GM12878 (cell line): ENCODE data around the gene PRKG1. TPM values are rescaled to one million over a fixed set of nuclear protein-coding genes. Genes with fewer than 3 reads are reported as not detected.

Experiments
- ATAC-seq: fragments of 200-7000 bp; cut with Tn5 transposase; 3 replicates; pipeline ENCODE4 v1.9.1; 2020; ENCODE audit warnings: mild to moderate bottlenecking, moderate library complexity
- BruUV-seq: library from RNA; stranded (reverse); fragments of 400-500 nt; replicated peaks from 2 replicates; lab custom pipeline; 2021; lab: Mats Ljungman, UMichigan
- CTCF ChIA-PET: fragments of 300-600 bp; sonication (Branson Sonifier 250); formaldehyde crosslinking; extraction: SDS; loops from one replicate; lab custom pipeline; 2021; ENCODE audit warnings: inconsistent platforms; lab: Yijun Ruan, JAX
- POLR2A ChIA-PET: fragments of 350-600 bp; formaldehyde crosslinking; extraction: SDS; loops from one replicate; lab custom pipeline; 2021; ENCODE audit warnings: inconsistent platforms; lab: Charles Lee
- RAD21 ChIA-PET: fragments of 300-600 bp; sonication (Branson Sonifier 250); formaldehyde crosslinking; loops from one replicate; lab custom pipeline; 2023; ENCODE audit warnings: antibody characterized with exemption; ENCODE audit not compliant: unreplicated experiment; lab: Charles Lee
- SMC1A ChIA-PET: fragments of 300-600 bp; sonication (Branson Sonifier 250); formaldehyde crosslinking; loops from one replicate; lab custom pipeline; 2023; ENCODE audit not compliant: unreplicated experiment, uncharacterized antibody; lab: Charles Lee
- DNase-seq: peaks from one replicate; pipeline ENCODE4 v3.0.0-alpha.2; 2011; ENCODE audit warnings: low read depth, low spot score
- FAIRE-seq: peaks from 3 replicates; lab custom pipeline; 2011; peaks lifted over from hg19 to GRCh38; lab: Jason Lieb, UNC
- H2AFZ ChIP-seq: 2 replicates; pipeline ENCODE4 v1.6.0; 2011; ENCODE audit warnings: low read depth, low read length, control low read depth; ENCODE audit not compliant: control insufficient read depth
- H3K27ac ChIP-seq: 2 replicates; pipeline ENCODE4 v1.5.1; 2011; ENCODE audit warnings: control low read depth; ENCODE audit not compliant: control insufficient read depth, insufficient read depth
- H3K27me3 ChIP-seq, 2 experiments: replicated peaks in 1 of 2; 2 replicates each; pipeline versions ENCODE4 v1.6.0 to v1.6.1; 2011; ENCODE audit warnings: low read length in 1 of 2; ENCODE audit not compliant: control insufficient read depth in 2 of 2, insufficient read depth in 2 of 2
- H3K36me3 ChIP-seq, 2 experiments: 2 replicates each; pipeline ENCODE4 v1.5.1; 2011; ENCODE audit warnings: low read length in 1 of 2; ENCODE audit not compliant: control insufficient read depth in 2 of 2, insufficient read depth in 2 of 2
- H3K4me1 ChIP-seq: 2 replicates; pipeline ENCODE4 v1.6.1; 2011; ENCODE audit warnings: mild to moderate bottlenecking, low read length, moderate library complexity, mixed read lengths; ENCODE audit not compliant: control insufficient read depth, insufficient read depth
- H3K4me2 ChIP-seq: 2 replicates; pipeline ENCODE4 v1.6.0; 2011; ENCODE audit warnings: control low read depth; ENCODE audit not compliant: control insufficient read depth, insufficient read depth
- H3K4me3 ChIP-seq: fragments of 200-600 bp; sonication (generic); 2 replicates; pipeline ENCODE4 v1.5.1; 2016
- H3K79me2 ChIP-seq: 2 replicates; pipeline ENCODE4 v1.6.0; 2011; ENCODE audit warnings: low read length; ENCODE audit not compliant: control insufficient read depth, insufficient read depth
- H3K9ac ChIP-seq: 2 replicates; pipeline ENCODE4 v1.8.0; 2011; ENCODE audit warnings: low read length, control low read depth, mixed read lengths; ENCODE audit not compliant: control insufficient read depth, insufficient read depth
- H3K9me3 ChIP-seq: replicated peaks from 3 replicates; pipeline ENCODE4 v1.5.1; 2011; ENCODE audit warnings: mild to moderate bottlenecking, low read length; ENCODE audit not compliant: control insufficient read depth, insufficient read depth
- H4K20me1 ChIP-seq: 2 replicates; pipeline ENCODE4 v1.6.0; 2011; ENCODE audit not compliant: control insufficient read depth, insufficient read depth
- CHD1 ChIP-seq: IDR thresholded peaks from 2 replicates; pipeline ENCODE4 v1.6.1; 2012; ENCODE audit warnings: low read depth, low read length, improper control_type of control experiment
- EGR1 ChIP-seq, 2 experiments: IDR thresholded peaks; 1 replicate in 1 of 2; 2 replicates in 1 of 2; pipeline ENCODE4 v1.6.1; 2011 to 2012; ENCODE audit warnings: low read depth in 2 of 2, low read length in 2 of 2, borderline replicate concordance in 1 of 2, mild to moderate bottlenecking in 1 of 2, moderate library complexity in 1 of 2
- ESRRA ChIP-seq: IDR thresholded peaks from 2 replicates; pipeline ENCODE4 v1.6.1; 2012; ENCODE audit warnings: mild to moderate bottlenecking, low read length, improper control_type of control experiment
- HDAC6 ChIP-seq: fragments of 200-600 bp; sonication (generic); IDR thresholded peaks from one replicate; pipeline ENCODE4 v1.8.0; 2017; ENCODE audit warnings: antibody characterized with exemption; ENCODE audit not compliant: unreplicated experiment
- JUND ChIP-seq: IDR thresholded peaks from 2 replicates; pipeline ENCODE4 v1.6.1; 2012; ENCODE audit warnings: low read depth, mild to moderate bottlenecking, low read length, improper control_type of control experiment, moderate library complexity
- MYB ChIP-seq: fragments of 150-350 bp; IDR thresholded peaks from 2 replicates; pipeline ENCODE4 v1.6.1; 2014; ENCODE audit warnings: mild to moderate bottlenecking, low read depth, low read length, borderline replicate concordance
- STAT3 ChIP-seq: IDR thresholded peaks from 2 replicates; pipeline ENCODE4 v1.6.1; 2011; ENCODE audit warnings: low read depth, low read length, improper control_type of control experiment
- WGBS: methylation state at CpG from one replicate; pipeline ENCODE4 v1.1.6; 2016; ENCODE audit warnings: low lambda C conversion rate; ENCODE audit not compliant: insufficient replicate concordance, insufficient coverage; ENCODE audit errors: missing lambda C conversion rate; 5-methylcytosine and 5-hydroxymethylcytosine counted together
- in situ Hi-C: fragments of 300-500 bp; cut with MboI; formaldehyde crosslinking; loops from 9 replicates; pipeline ENCODE4 v1.14.3; 2018; ENCODE audit warnings: mixed read lengths
- intact Hi-C: fragments of 100-400 bp; cut with micrococcal nuclease; formaldehyde crosslinking; loops from one replicate; pipeline ENCODE4 v1.14.2; 2022; ENCODE audit not compliant: unreplicated experiment
- polyA plus RNA-seq, 11 experiments: library from polyadenylated mRNA; depleted of rRNA in 4 of 11; unstranded in 6 of 11; stranded (reverse) in 5 of 11; fragments of >200 nt; fragmentation: Nextera tagmentation in 4 of 11; fragmentation: Illumina TruSeq in 1 of 11; extraction: Ambion mirVana in 4 of 11; extraction: Trizol in 1 of 11; gene quantifications; 1 replicate in 1 of 11; 2 replicates in 10 of 11; pipeline versions ENCODE4 v1.2.1 to v1.2.3, GENCODE V29; 2011 to 2016; ENCODE audit warnings: inconsistent platforms in 2 of 11, missing spikeins in 2 of 11, low read depth in 1 of 11
- total RNA-seq, 4 experiments: library from RNA; depleted of rRNA in 3 of 4; stranded (reverse); fragments of >200 nt in 3 of 4; fragmentation: Illumina TruSeq in 1 of 4; extraction: Trizol in 1 of 4; gene quantifications; 2 replicates each; pipeline versions ENCODE4 v1.2.1 to v1.2.3, GENCODE V29; 2013 to 2021

PRKG1 gene
- total and polyA plus RNA-seq, 10 of the 15 experiments (the other 5 are each of a cell fraction or from before 2014, with no cell fraction given): 0.04 to 0.05 TPM; not detected in 8

DNA sequence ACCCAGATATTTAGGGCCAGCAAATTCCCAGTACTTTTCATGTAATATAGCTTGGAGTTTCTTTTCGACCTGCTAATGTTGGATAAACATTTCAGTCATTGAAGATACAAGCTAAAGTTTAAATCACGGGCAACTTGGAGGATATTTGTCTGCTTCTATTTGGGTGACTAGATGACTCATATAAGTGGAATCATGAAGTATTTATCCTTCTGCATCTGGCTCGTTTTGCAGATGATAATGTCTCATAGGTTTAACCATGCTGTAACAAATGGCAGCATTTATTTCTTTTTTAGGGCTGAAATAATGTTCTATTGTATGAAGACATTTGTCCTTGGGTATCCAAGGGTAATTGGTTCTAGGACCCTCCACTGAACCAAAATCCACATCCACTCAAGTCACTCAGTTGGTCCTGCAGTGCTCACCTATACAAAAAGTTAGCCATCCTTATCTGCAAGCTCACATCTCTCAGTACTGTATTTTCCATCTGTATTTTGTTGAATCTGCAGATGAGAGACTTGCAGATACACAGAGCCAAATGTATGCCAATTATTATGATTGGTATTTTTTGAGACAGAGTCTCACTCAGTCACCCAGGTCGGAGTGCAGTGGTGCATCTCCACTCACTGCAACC is 812.3 kb downstream of the PRKG1 start:
- H3K27me3 ChIP-seq: no peaks in the 10 kb centered on the region
- TF ChIP-seq MYB (no peak), ESRRA (no peak), EGR1 (IDR thresholded peaks at IDR 0.05; ENCODE audit: borderline replicate concordance in 1 of 2, low read depth in 2 of 2, low read length in 2 of 2) (no peak)
- H3K4me1 ChIP-seq: no peaks in the 10 kb centered on the region
- H2AFZ ChIP-seq: no peak overlapping the region
- no peak overlapping the region for H3K4me2 ChIP-seq
- ChIA-PET POLR2A (no interaction called here), RAD21 (no interaction called here), CTCF (interaction anchor here (1.0 kb wide), 1 partner anchor 11 kb away, joined by 3 read pairs; no protein-coding TSS in a partner anchor), SMC1A (interaction anchor here (1.0 to 1.2 kb wide), 2 partner anchors 21 to 230 kb away, joined by 3 read pairs; no protein-coding TSS in a partner anchor)
- no peak for FAIRE-seq
- H3K79me2 ChIP-seq: no peaks in the 10 kb centered on the region
- no peak for ATAC-seq
- intact Hi-C loops (no loop called here), in situ Hi-C loops (no loop called here)
- no peak for DNase-seq
- 5% methylated on average over 4 of the region's 4 CpGs for WGBS
- no peaks in the 10 kb centered on the region for H3K36me3 ChIP-seq
- no TSS peak for BruUV-seq
- H3K4me3 ChIP-seq: no peak overlapping the region
- H3K9me3 ChIP-seq: no peaks in the 10 kb centered on the region
- H3K27ac ChIP-seq: no peak overlapping the region
- H3K9ac ChIP-seq: no peak overlapping the region
- H4K20me1 ChIP-seq: no peaks in the 10 kb centered on the region

GRCh38 chr10:51888263-51888662 is 814.0 kb downstream of the PRKG1 start:
- H4K20me1 ChIP-seq: no peaks in the 10 kb centered on the region
- H3K27me3 ChIP-seq: no peaks in the 10 kb centered on the region
- TF ChIP-seq JUND (no peak), STAT3 (no peak), HDAC6 (no peak), CHD1 (no peak)
- ChIA-PET SMC1A (no interaction called here), POLR2A (no interaction called here), RAD21 (interaction anchor here (1.5 kb wide), 1 partner anchor 8 kb away, joined by 3 read pairs; no protein-coding TSS in a partner anchor), CTCF (no interaction called here)
- no peak overlapping the region for H2AFZ ChIP-seq
- FAIRE-seq: no peak
- no peak overlapping the region for H3K4me2 ChIP-seq
- H3K9me3 ChIP-seq: no peaks in the 10 kb centered on the region
- H3K36me3 ChIP-seq: no peaks in the 10 kb centered on the region
- DNase-seq: no peak
- H3K4me1 ChIP-seq: no peaks in the 10 kb centered on the region
- no peak overlapping the region for H3K9ac ChIP-seq
- H3K27ac ChIP-seq: no peak overlapping the region
- no peaks in the 10 kb centered on the region for H3K79me2 ChIP-seq
- intact Hi-C loops: no loop called here
- in situ Hi-C loops: no loop called here
- no TSS peak for BruUV-seq
- no peak for ATAC-seq
- no peak overlapping the region for H3K4me3 ChIP-seq
